ENCODE measurements around the gene FKBP5. TPM values are rescaled to one million over a fixed set of nuclear protein-coding genes. Genes with fewer than 3 reads are reported as not detected.

The FKBP5 gene
- total RNA-seq, 1 donor from 2014 or later, result 142 TPM

DNA sequence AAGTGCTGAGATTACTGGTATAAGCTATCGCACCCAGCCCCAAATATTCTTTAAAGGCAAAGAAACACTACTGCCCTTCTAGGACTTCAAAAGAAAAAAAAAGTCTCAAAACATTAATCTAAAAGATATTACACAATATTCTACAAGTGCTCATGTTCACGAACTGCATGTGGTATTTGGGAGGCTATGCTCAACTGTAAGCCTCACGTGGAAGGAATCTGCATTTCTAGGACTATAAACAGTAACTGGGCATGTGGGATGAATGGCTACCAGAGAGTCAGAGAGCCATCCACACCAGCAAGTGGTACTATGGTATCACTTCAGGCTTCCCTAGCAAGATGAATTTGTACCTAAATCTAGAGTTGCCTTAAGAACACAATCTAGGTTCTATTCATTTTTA lies 50.0 kb downstream of the FKBP5 start:
- ATAC-seq, result no peak

DNA sequence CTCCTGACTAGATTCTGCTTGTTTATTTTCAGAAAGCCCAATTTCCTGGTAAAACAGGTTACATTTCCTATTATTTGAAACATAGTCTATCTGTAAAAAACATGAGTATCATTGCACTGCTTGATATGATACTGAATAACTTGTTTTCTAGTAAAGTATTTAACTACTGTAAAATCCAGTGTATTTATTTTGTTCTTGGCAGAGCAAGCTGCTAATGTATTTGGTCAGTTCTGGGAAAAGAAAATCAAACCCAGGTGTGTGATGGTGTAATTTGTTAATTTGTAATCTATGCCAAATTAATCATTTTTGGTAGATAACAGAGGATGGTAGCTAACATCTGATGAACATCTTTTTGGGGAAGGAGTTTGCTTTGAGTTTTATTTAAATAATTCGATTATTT lies 50.8 kb downstream of the FKBP5 start:
- no peaks in the 10 kb centered on the region for H3K9me3 ChIP-seq
- H3K27ac ChIP-seq, result no peak overlapping the region
- no peaks in the 10 kb centered on the region for H3K4me1 ChIP-seq
- peaks cover 99% of the 10 kb centered on the region for H3K36me3 ChIP-seq
- no peak overlapping the region for H3K4me3 ChIP-seq
- intact Hi-C loops (cut with DNase I), result no loop called here
- H3K27me3 ChIP-seq, result no peaks in the 10 kb centered on the region
- DNase-seq, result no peak
- no peak for ATAC-seq
- TF ChIP-seq, protein P1, sequence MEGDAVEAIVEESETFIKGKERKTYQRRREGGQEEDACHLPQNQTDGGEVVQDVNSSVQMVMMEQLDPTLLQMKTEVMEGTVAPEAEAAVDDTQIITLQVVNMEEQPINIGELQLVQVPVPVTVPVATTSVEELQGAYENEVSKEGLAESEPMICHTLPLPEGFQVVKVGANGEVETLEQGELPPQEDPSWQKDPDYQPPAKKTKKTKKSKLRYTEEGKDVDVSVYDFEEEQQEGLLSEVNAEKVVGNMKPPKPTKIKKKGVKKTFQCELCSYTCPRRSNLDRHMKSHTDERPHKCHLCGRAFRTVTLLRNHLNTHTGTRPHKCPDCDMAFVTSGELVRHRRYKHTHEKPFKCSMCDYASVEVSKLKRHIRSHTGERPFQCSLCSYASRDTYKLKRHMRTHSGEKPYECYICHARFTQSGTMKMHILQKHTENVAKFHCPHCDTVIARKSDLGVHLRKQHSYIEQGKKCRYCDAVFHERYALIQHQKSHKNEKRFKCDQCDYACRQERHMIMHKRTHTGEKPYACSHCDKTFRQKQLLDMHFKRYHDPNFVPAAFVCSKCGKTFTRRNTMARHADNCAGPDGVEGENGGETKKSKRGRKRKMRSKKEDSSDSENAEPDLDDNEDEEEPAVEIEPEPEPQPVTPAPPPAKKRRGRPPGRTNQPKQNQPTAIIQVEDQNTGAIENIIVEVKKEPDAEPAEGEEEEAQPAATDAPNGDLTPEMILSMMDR (IDR thresholded peaks at IDR 0.05), result no peak

More for the DNA sequence above, 50.0 kb downstream of the FKBP5 start:
- H3K4me1 ChIP-seq, result no peaks in the 10 kb centered on the region
- no peak overlapping the region for H3K4me3 ChIP-seq
- H3K9me3 ChIP-seq, result no peaks in the 10 kb centered on the region
- no peak for DNase-seq
- intact Hi-C loops (cut with DNase I), result no loop called here
- H3K27ac ChIP-seq, result no peak overlapping the region
- H3K36me3 ChIP-seq, result peaks cover 99% of the 10 kb centered on the region
- TF ChIP-seq, protein P1 (IDR thresholded peaks at IDR 0.05), result no peak
- H3K27me3 ChIP-seq, result no peaks in the 10 kb centered on the region

DNA sequence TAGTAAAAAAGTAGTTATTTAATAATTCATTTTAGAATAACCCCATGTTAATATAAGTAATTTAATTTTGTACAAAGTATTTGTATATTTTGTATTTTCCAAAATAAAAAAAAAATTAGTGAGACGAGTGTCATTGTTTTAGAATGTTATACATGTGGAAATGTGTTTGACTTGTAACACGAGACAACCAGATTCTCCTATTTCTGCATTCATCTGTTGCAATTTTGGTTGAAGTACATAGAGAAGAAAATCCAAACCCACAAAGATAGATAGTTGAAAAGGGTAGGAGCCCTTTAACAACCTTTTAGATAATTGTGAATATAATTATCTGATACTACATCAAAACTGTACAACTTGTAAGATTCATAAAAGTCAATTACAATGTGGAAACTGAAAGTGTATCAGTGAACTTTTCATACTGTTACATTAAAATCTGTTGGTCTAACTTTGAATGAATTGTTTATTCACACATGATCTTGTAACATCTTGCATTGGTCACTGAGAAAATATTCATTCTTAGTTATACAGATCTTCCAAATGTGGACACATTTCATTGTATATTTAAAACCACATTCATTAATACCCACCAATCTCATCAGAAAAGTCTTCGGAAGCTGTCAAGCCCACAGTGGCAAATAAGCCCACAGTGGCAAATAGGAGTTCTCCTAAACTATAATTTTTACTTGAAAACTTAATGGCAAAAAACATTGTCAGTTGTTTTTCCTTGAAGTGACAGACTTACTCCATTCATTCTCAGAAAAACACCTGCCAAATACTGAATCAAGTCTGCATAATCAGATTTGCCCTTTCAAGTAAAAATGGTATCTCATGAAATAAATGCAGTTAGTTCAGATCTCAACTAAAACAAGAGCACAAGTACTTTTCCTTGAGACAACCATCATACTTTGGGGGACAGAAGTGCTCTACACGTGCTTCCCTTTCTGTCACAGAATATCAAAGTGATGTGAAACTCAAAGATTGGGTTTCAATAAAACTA lies 52.8 kb downstream of the FKBP5 start:
- DNase-seq, result no peak
- no peaks in the 10 kb centered on the region for H3K4me1 ChIP-seq
- H3K9me3 ChIP-seq, result no peaks in the 10 kb centered on the region
- peaks cover 99% of the 10 kb centered on the region for H3K36me3 ChIP-seq
- H3K27me3 ChIP-seq, result no peaks in the 10 kb centered on the region
- H3K4me3 ChIP-seq, result no peak overlapping the region
- H3K27ac ChIP-seq, result no peak overlapping the region
- TF ChIP-seq, protein P1 (IDR thresholded peaks at IDR 0.05), result no peak
- intact Hi-C loops (cut with DNase I), result no loop called here
- no peak for ATAC-seq

- H3K4me3 ChIP-seq, result no peak overlapping the region
- H3K36me3 ChIP-seq, result peaks cover 99% of the 10 kb centered on the region
- DNase-seq (no peak), ATAC-seq (no peak)
- intact Hi-C loops (cut with DNase I), result no loop called here
- H3K27me3 ChIP-seq, result no peaks in the 10 kb centered on the region
- TF ChIP-seq, protein P1 (IDR thresholded peaks at IDR 0.05), result no peak
- no peaks in the 10 kb centered on the region for H3K9me3 ChIP-seq
- H3K4me1 ChIP-seq, result no peaks in the 10 kb centered on the region
- no peak overlapping the region for H3K27ac ChIP-seq
Measured at GRCh38 chr6:35634316-35634715, 54.4 kb downstream of the FKBP5 start.

DNA sequence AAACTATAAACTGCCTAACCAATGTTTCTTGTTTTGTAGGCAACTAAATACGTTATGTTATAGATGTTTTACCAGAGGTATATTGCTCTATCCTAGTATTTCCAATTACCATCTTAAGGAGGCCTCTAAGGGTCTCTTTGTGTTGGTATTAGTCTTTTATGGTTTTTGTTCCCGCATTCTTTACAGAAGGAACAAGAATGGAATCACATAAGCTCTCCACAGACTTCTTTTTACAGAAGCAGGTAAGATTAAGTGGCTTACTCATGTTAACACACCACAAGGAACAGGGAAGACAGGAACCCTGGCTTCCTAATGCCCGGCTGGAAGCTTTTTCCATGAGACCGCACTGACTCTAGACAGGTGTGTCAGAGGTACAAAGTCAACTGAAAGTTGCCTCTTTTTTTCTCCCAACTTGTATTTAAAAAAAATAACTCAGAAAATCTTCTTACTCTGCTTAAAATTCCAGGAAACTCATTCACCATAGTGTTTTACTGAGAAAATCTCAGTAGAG lies 55.1 kb downstream of the FKBP5 start:
- TF ChIP-seq, protein P1 (IDR thresholded peaks at IDR 0.05), result no peak
- Histone ChIP-seq H3K9me3 (no peaks in the 10 kb centered on the region), H3K4me1 (no peaks in the 10 kb centered on the region), H3K27me3 (no peaks in the 10 kb centered on the region), H3K27ac (no peak overlapping the region), H3K36me3 (peaks cover 99% of the 10 kb centered on the region), H3K4me3 (no peak overlapping the region)
- no peak for DNase-seq
- intact Hi-C loops (cut with DNase I), result no loop called here
- ATAC-seq, result no peak

Measured in upper lobe of right lung (tissue), 1 donor.